Measurements from ENCODE around the gene FAM168B. TPM values are rescaled to one million over a fixed set of nuclear protein-coding genes. Genes with fewer than 3 reads are reported as not detected.

Gene FAM168B
- total RNA-seq, 5 donors from 2014 or later (not counting 1 experiment from before 2014, with no cell fraction given), result 61.7 to 84.0 (median 73.3) TPM

DNA sequence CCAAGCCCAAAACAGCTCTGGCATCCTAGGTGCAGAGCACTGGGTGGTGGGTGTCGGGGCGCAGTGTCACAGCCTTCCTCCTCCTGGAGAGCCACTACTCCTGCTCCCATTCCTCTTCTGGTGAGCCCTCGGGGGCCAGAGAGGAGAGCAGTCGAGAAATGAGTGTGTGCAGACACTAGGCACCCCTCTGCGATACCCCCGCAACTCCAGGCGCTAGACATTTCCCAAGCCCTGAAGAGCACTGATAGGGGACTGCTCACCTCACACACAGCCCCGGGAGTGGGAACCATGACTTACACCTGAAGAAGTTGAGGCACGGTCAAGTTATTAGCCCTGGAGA, 54.2 kb downstream of the FAM168B start:
- Mint-ChIP-seq H3K9me3 (no peaks in the 10 kb centered on the region), H3K4me3 (peak overlapping the region; percentile 36 to 97 (median 37)), H3K4me1 (peaks cover 22 to 48% (median 31%) of the 10 kb centered on the region in 3 donors), H3K27ac (no peak overlapping the region), H3K27me3 (peaks cover 0 to 20% of the 10 kb centered on the region in 2 donors), H3K36me3 (no peaks in the 10 kb centered on the region)
- 88% methylated on average over 4 of the region's 9 CpGs for WGBS (ENCODE audit: insufficient coverage)
- H3K4me3 ChIP-seq (ENCODE audit: control insufficient read depth in 1 of 2, extremely low read depth in 1 of 2, low read length in 1 of 2), result no peak overlapping the region
- peaks cover 18 to 54% of the 10 kb centered on the region in 2 experiments for H3K4me1 ChIP-seq (ENCODE audit: control insufficient read depth in 1 of 2, extremely low read depth in 1 of 2, insufficient read depth in 2 of 2, low read length in 2 of 2)
- DNase-seq (no peak), ATAC-seq (replicated peaks in 1 of 4) (no peak)
- ChIA-PET POLR2A (no interaction called here), CTCF (no interaction called here)
- no peaks in the 10 kb centered on the region for H3K9me3 ChIP-seq
- peaks cover 0 to 2% of the 10 kb centered on the region in 2 donors for H3K36me3 ChIP-seq (ENCODE audit: control insufficient read depth in 2 of 2, extremely low read depth in 1 of 2, insufficient read depth in 1 of 2, low read length in 1 of 2)
- H3K27me3 ChIP-seq (replicated peaks in 1 of 2; ENCODE audit: control insufficient read depth in 2 of 2, extremely low read depth in 1 of 2, insufficient read depth in 2 of 2, low read length in 1 of 2), result peaks cover 0 to 56% of the 10 kb centered on the region in 2 experiments
- no peak overlapping the region for H3K27ac ChIP-seq (ENCODE audit: low read length)

DNA sequence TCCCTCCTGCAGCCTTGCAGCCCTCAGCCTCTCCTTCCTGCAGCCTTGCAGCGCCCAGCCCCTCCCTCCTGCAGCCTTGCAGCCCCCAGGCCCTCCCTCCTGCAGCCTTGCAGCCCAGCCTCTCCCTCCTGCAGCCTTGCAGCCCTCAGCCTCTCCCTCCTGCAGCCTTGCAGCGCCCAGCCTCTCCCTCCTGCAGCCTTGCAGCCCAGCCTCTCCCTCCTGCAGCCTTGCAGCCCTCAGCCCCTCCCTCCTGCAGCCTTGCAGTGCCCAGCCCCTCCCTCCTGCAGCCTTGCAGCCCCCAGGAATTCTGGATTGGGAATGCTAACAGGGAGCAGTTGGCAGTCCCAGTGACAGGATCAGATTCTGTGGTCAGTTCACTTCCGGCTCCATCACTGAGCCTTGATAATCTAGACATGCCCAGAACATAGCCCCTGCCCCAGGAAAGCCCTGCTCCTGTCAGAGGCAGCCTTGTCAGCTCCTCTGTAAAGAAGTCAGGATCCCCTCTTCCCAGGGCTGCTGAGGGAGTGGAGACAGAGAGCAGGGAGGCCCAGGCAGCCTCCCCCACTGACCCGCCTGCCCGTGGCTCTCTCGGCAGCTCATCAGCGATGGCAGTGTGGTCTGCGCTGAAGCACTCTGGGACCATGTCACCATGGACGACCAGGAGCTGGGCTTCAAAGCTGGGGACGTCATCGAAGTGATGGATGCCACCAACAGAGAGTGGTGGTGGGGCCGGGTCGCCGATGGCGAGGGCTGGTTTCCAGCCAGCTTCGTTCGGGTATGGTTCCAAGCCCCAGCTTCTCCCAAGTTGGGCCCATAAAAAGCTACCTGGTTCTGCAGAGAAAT, 54.8 kb downstream of the FAM168B start:
- no peaks in the 10 kb centered on the region for H3K36me3 Mint-ChIP-seq
- H3K9me3 Mint-ChIP-seq, result no peaks in the 10 kb centered on the region
- H3K27me3 Mint-ChIP-seq, result peaks cover 0 to 26% of the 10 kb centered on the region in 2 donors

GRCh38 chr2:131037398-131038257, 55.6 kb downstream of the FAM168B start:
- 60% methylated on average over 5 of the region's 6 CpGs for WGBS (ENCODE audit: insufficient coverage)
- Mint-ChIP-seq H3K27ac (no peak overlapping the region), H3K4me1 (peaks cover 31 to 55% (median 38%) of the 10 kb centered on the region in 3 donors), H3K9me3 (no peaks in the 10 kb centered on the region), H3K27me3 (peaks cover 0 to 33% of the 10 kb centered on the region in 2 donors), H3K4me3 (peak overlapping the region in 1 of 3 donors; percentile 97), H3K36me3 (no peaks in the 10 kb centered on the region)
- no peak for ATAC-seq (replicated peaks in 1 of 4)
- H3K4me3 ChIP-seq (ENCODE audit: control insufficient read depth in 1 of 2, extremely low read depth in 1 of 2, low read length in 1 of 2), result no peak overlapping the region
- H3K4me1 ChIP-seq (ENCODE audit: control insufficient read depth in 1 of 2, extremely low read depth in 1 of 2, insufficient read depth in 2 of 2, low read length in 2 of 2), result peaks cover 22 to 64% of the 10 kb centered on the region in 2 experiments
- H3K36me3 ChIP-seq (ENCODE audit: control insufficient read depth in 2 of 2, extremely low read depth in 1 of 2, insufficient read depth in 1 of 2, low read length in 1 of 2), result peaks cover 0 to 2% of the 10 kb centered on the region in 2 donors
- H3K27ac ChIP-seq (ENCODE audit: low read length), result no peak overlapping the region
- H3K27me3 ChIP-seq (replicated peaks in 1 of 2; ENCODE audit: control insufficient read depth in 2 of 2, extremely low read depth in 1 of 2, insufficient read depth in 2 of 2, low read length in 1 of 2), result peaks cover 0 to 69% of the 10 kb centered on the region in 2 experiments
- ChIA-PET POLR2A (no interaction called here), CTCF (no interaction called here)
- H3K9me3 ChIP-seq, result no peaks in the 10 kb centered on the region
- DNase-seq, result peak in 1 of 35 experiments; percentile 15

More for the DNA sequence above, 54.8 kb downstream of the FAM168B start:
- 90% methylated on average over 15 of the region's 17 CpGs for WGBS (ENCODE audit: insufficient coverage)
- no peak for ATAC-seq (replicated peaks in 1 of 4)
- Mint-ChIP-seq H3K4me3 (peak overlapping the region in 1 of 3 donors; percentile 97), H3K27ac (no peak overlapping the region), H3K4me1 (peaks cover 28 to 54% (median 36%) of the 10 kb centered on the region in 3 donors)
- no peak overlapping the region for H3K27ac ChIP-seq (ENCODE audit: low read length)
- peak in 1 of 35 experiments; percentile 22 for DNase-seq
- H3K4me3 ChIP-seq (ENCODE audit: control insufficient read depth in 1 of 2, extremely low read depth in 1 of 2, low read length in 1 of 2), result no peak overlapping the region
- H3K27me3 ChIP-seq (replicated peaks in 1 of 2; ENCODE audit: control insufficient read depth in 2 of 2, extremely low read depth in 1 of 2, insufficient read depth in 2 of 2, low read length in 1 of 2), result peaks cover 0 to 61% of the 10 kb centered on the region in 2 experiments
- ChIA-PET CTCF (no interaction called here), POLR2A (no interaction called here)
- peaks cover 0 to 2% of the 10 kb centered on the region in 2 donors for H3K36me3 ChIP-seq (ENCODE audit: control insufficient read depth in 2 of 2, extremely low read depth in 1 of 2, insufficient read depth in 1 of 2, low read length in 1 of 2)
- peaks cover 22 to 60% of the 10 kb centered on the region in 2 experiments for H3K4me1 ChIP-seq (ENCODE audit: control insufficient read depth in 1 of 2, extremely low read depth in 1 of 2, insufficient read depth in 2 of 2, low read length in 2 of 2)
- no peaks in the 10 kb centered on the region for H3K9me3 ChIP-seq

DNA sequence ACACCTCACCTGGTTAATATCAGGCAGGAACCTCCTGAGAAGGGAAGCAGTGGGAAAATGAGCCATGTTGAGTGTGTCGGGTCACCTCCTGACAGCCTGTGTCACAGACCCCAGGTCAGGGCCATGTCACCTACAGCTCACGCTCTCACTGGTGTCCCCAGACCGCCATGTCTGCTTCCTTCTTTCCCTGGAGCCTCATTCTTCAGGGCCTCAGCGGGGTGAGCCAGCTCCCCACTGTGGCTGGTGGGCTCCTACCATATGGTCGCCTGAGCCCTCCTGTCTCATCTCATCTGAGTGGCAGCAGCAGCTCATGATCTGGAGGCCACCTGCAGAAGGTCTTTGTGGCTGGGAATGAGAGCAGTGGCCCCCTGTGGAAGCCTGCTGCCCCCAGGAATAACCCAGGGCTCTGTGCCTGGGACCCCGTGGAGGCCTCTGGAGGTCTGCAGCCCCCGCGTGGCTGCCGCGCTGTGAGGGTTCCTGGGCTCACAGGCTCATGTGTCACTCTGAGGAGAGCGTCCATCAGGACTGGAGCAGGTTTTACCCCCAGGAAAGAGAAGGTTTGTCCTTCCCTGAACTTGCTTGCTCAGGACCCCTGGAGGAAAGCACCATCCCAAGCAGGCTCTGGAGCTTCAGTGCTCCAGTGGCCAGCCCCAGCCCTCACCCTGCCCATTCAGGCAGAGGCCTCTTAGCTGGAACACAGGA, 56.4 kb downstream of the FAM168B start:
- peaks cover 23 to 48% (median 32%) of the 10 kb centered on the region in 3 donors for H3K4me1 Mint-ChIP-seq
- POLR2A ChIA-PET, result no interaction called here
- no peak overlapping the region for H3K4me3 ChIP-seq (ENCODE audit: control insufficient read depth in 1 of 2, extremely low read depth in 1 of 2, low read length in 1 of 2)
- ATAC-seq (replicated peaks in 1 of 4) (no peak), DNase-seq (peak in 1 of 35 experiments; percentile 19)
- 89% methylated on average over 10 of the region's 11 CpGs for whole genome bisulfite sequencing (ENCODE audit: insufficient coverage)
- peaks cover 0 to 2% of the 10 kb centered on the region in 2 donors for H3K36me3 ChIP-seq (ENCODE audit: control insufficient read depth in 2 of 2, extremely low read depth in 1 of 2, insufficient read depth in 1 of 2, low read length in 1 of 2)
- no peak overlapping the region for H3K27ac Mint-ChIP-seq
- no peaks in the 10 kb centered on the region for H3K9me3 Mint-ChIP-seq
- no peaks in the 10 kb centered on the region for H3K36me3 Mint-ChIP-seq
- H3K27me3 ChIP-seq (replicated peaks in 1 of 2; ENCODE audit: control insufficient read depth in 2 of 2, extremely low read depth in 1 of 2, insufficient read depth in 2 of 2, low read length in 1 of 2), result peaks cover 0 to 72% of the 10 kb centered on the region in 2 experiments
- CTCF ChIA-PET, result no interaction called here
- H3K4me1 ChIP-seq (ENCODE audit: control insufficient read depth in 1 of 2, extremely low read depth in 1 of 2, insufficient read depth in 2 of 2, low read length in 2 of 2), result peaks cover 19 to 62% of the 10 kb centered on the region in 2 experiments
- H3K27ac ChIP-seq (ENCODE audit: low read length), result no peak overlapping the region
- peak overlapping the region in 1 of 3 donors; percentile 22 for H3K4me3 Mint-ChIP-seq
- no peaks in the 10 kb centered on the region for H3K9me3 ChIP-seq
- peaks cover 0 to 35% of the 10 kb centered on the region in 2 donors for H3K27me3 Mint-ChIP-seq

DNA sequence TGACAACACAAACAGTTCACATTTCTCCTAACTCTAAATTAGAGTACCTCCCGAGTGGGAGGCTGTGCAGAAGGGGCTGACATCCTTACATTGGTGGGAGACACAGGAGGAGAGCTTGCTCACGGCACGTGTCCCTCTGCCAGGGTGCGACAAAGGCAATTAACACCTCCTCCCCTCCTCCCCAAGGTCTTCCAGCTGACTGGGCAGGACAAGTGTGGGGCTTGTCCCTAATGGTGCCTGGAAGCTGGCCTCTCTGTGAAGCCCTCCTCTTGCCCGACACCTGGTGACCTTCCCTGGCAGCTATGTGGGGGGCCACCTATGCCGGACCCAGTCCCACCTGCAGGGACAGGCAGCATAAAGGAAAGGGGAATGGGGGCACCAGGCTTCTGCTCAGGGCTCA, 57.0 kb downstream of the FAM168B start:
- H3K27me3 Mint-ChIP-seq, result peaks cover 0 to 34% of the 10 kb centered on the region in 2 donors
- no peak overlapping the region for H3K27ac ChIP-seq (ENCODE audit: low read length)
- H3K27me3 ChIP-seq (replicated peaks in 1 of 2; ENCODE audit: control insufficient read depth in 2 of 2, extremely low read depth in 1 of 2, insufficient read depth in 2 of 2, low read length in 1 of 2), result peaks cover 0 to 72% of the 10 kb centered on the region in 2 experiments
- WGBS (ENCODE audit: insufficient coverage), result 60% methylated on average over 1 of the region's 6 CpGs
- DNase-seq (peak in 1 of 35 experiments; percentile 15), ATAC-seq (replicated peaks in 1 of 4) (no peak)
- H3K4me1 Mint-ChIP-seq, result peaks cover 17 to 43% (median 26%) of the 10 kb centered on the region in 3 donors
- H3K9me3 ChIP-seq, result no peaks in the 10 kb centered on the region
- peaks cover 14 to 56% of the 10 kb centered on the region in 2 experiments for H3K4me1 ChIP-seq (ENCODE audit: control insufficient read depth in 1 of 2, extremely low read depth in 1 of 2, insufficient read depth in 2 of 2, low read length in 2 of 2)
- H3K4me3 ChIP-seq (ENCODE audit: control insufficient read depth in 1 of 2, extremely low read depth in 1 of 2, low read length in 1 of 2), result no peak overlapping the region
- CTCF ChIA-PET, result no interaction called here
- H3K4me3 Mint-ChIP-seq, result peak overlapping the region in 1 of 3 donors; percentile 61
- H3K27ac Mint-ChIP-seq, result no peak overlapping the region
- POLR2A ChIA-PET, result no interaction called here
- peaks cover 0 to 2% of the 10 kb centered on the region in 2 donors for H3K36me3 ChIP-seq (ENCODE audit: control insufficient read depth in 2 of 2, extremely low read depth in 1 of 2, insufficient read depth in 1 of 2, low read length in 1 of 2)
- H3K9me3 Mint-ChIP-seq, result no peaks in the 10 kb centered on the region
- H3K36me3 Mint-ChIP-seq, result no peaks in the 10 kb centered on the region
